Activated gamma-delta T cell (primary cell): Measurements from ENCODE around the gene FFAR3.

Experiments
- DNase-seq: peaks from one replicate; lab custom pipeline; 2025; lab: John Stamatoyannopoulos, UW

The FFAR3 gene

DNA sequence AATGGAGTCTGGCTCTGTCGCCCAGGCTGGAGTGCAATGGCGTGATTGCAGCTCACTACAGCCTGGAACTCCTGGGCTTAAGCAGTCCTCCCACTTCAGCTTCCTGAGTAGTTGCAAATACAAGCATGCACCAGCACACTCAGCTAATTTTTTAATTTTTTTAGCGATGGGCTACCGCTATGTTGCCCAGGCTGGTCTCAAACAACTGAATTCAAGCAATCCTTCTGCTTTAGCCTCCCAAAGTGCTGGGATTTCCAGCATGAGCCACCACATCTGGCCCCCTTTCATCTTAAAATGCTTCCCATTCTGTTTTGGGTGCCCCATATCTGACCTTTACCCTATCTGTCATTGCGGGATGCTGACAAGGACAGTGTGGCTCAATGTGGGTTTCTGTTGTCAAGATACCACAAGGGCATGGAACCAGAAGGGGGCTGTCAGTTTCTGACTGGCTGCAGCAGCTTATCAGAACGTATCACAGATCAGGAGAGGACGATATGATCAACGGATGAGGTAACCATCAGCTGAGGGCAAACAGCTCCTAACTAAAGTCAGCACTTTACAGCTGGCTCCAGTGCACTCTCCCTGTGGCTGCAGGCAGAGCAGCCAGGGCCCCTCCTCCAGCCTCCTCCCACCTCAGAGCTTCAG is 45.0 kb downstream of the FFAR3 start:
- DNase-seq: no peak

GRCh38 chr19:35404879-35405622 is 46.8 kb downstream of the FFAR3 start:
- DNase-seq: no peak

DNA sequence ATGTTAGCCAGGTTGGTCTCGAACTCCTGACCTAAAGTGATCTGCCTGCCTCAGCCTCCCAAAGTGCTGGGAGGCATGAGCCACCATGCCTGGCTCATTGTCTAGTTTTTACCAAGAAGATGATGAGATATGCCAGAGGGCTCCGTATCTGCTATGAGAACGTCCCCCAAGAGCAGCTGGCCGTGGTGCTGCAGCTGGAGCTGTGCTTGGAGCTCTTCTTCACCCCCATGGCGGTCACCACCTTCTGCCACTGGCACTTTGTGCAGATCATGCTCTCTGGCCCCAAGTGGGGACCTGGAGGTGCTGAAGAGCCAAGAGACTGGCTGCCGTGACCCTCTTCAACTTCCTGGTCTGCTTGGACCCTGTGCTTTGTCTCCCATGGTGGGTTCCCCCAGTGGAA is 49.4 kb downstream of the FFAR3 start:
- no peak for DNase-seq

GRCh38 chr19:35408284-35409171 is 50.3 kb downstream of the FFAR3 start:
- DNase-seq: no peak

- DNase-seq: no peak
Observed at GRCh38 chr19:35409191-35409590, 50.9 kb downstream of the FFAR3 start.
